GM19023 (cell line): Measurements from ENCODE around the gene COL11A2.

Experiments used
- ATAC-seq: cut with Tn5 transposase; IDR thresholded peaks from one replicate; pipeline ENCODE4 v1.9.1; 2021; ENCODE audit warnings: mild to moderate bottlenecking, moderate library complexity; ENCODE audit not compliant: unreplicated experiment

COL11A2 gene

DNA sequence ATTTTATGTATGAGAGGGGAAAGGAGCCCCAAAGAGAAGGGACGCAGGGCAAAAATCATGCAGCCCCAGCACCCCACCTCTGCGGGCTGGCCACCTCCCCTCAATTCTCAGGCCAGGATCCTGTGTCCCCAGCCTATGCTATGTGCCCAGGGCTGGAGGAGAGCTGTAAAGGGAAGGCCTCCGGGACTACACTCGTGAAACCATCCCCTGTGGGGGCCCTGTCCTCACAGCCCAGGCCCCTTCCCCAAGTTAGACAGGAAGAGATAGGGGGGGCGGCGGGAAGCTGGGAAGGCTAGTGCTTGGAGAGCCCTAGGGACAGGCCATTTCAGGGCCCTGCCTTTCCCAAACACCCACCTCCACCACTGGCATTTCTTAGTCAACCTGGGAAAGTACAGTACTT, 1.4 kb upstream of the COL11A2 start:
- ATAC-seq = no peak

DNA sequence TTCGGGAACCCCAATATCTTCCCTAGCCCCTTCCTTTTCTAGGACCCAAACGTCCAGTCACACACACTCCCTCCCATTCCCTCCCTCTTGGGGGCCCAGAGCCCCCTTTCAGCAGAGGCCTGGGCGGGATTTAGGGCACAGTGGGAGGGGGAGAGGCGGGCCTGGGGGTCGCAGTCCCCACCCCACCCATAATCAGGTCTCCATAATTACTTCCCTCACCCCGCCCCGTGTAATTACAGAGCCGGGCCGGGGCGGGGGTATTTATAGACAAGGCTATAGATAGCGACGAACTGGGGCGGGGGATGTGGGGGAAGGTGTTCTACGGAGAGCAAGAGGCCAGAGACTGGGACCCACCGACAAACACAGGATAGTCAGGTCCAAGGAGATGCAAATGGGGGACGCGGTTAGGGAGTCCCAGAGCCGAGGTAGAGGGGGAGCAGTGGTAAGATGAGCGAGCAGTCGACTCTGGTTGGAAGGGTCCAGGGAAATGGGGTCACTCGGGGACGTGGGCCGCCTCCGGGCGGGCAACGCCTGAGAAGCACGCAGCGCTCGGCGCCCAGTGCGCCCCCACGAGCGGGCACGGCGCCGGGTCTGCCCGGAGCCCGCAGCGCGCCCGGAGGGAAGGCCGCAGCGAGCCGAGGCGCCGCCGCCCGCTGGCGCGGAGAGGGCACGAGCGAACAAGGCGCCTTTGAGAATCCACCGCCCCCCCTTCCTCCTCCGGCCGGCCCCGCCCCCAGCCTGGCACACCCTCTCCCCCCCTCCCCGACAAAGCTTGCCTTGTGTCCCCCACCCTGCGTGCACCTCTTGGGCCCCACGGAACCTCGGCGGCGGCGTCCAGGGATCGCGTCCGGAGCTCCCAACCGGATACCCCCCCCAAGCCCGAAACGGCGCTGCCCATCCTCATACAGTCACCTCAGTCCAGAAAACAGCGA, 670 bp upstream of the COL11A2 start:
- no peak for ATAC-seq

DNA sequence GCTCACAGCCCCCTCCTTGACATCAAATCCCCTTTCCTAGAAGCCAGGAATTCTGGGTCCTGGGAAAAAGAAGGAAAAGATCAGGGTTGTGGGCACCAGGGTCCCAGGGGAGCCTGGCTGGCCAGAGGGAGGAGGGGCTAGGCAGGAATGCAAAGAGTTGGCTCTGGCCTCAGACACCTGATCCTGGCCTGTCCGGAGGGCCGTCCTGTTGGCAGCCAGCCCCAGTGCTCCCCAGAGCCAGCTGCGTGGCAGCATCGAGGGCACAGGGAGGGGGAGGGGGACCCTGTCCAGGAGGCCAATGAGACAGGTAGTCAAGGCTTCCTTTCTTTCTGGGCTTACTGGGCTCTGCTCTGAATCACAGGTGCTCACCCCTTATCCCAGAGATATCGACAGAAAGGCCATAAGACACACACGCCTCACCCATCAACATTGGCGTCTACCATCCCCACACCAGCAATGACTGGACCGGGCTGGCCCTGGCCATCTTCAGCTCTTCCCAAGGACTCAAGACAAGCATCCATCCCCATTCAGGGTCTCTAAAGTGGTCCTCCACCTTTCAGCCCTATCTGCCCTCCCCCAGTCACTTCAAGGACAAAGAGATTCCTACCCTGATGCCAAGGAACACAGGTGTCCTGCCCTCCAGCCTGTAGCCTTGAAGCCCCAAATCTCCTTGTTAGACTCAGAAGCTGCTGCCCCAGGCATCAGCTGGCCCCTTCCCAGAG, 723 bp downstream of the COL11A2 start:
- no peak for ATAC-seq

DNA sequence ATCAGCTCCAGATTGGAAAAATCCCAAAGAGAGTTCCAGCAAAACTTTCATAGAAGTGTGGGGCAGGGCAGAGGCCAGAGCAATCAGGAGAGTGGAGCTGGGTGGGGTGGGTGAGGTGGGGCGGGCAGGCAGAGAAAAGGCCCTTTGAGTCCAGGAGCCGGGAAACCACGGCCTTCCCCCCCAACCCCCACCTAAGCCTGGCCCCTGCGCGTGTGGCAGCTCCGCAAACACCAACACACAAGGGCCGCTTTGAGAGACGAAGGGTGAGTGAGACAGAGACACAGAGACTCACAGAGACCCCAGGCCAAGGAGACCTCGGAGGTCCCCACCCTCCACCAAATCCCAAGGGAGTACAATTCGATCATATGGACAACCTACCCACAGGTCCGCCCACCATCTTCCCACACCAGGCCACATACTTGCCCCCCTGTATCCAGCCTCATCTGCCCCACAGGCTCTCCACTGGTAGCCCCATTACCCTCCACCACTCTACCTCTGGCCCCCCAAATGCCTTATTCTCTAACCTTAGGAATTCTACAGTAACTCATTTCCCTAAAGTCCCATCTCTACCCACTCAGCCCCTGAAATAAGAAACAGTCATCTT, 1.7 kb downstream of the COL11A2 start:
- no peak for ATAC-seq

DNA sequence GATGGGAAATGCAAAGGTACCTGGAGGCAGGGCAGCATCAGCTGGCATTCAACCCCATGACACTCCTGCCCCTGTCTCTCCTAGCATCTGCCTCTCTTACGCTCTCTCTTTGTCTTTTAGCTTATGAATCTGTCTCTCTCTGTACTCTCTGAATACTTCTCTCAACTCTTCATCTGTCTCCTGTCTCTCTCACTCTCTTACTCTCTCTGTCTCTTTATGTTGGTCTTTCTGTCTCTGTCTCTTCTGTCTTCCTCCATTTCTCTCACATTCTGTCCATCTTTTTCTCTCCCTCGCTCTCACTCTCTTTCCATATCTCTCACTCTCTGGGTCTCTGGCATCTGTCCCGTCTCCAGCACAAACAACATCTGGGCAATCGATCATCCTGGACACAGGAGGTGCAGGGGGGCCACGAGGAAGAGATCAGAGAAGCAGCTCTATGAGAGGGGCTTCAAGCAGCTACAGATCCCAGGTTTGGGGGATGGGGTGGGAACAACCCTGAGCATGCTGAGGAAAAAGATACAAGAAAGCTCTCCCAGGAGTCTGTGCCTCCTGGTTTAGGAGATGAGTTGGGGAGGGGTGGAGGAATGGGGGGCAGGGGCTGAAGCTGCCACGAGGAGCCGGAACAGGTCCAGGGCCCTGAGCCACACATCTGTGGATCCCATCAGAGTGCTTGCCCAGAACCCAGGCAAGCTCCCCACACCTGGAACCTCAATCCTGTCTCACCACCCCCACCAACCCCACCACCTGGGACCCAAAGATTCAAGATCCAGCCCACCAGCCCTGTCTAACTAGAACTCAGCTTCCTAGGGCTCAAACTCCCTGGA, 2.4 kb downstream of the COL11A2 start:
- no peak for ATAC-seq

DNA sequence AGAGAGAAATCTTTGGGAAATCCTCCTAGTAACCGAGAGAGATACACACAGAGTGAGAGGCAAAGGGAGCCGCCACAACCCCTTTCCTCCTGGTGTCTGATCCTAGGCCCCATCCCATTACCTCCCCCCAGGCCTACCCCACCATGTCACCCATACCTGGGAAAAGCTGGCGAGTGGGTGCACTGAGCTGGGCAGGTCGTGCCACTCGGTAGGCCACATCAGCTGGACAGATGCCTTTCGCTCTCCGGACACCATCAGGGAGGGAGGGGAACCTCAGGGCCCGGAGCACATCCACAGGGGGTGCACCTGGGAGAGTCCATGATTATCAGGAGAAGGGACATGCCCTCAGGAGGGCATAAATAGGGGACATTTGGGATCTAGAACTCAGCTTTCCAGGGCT, 3.1 kb downstream of the COL11A2 start:
- ATAC-seq = no peak

DNA sequence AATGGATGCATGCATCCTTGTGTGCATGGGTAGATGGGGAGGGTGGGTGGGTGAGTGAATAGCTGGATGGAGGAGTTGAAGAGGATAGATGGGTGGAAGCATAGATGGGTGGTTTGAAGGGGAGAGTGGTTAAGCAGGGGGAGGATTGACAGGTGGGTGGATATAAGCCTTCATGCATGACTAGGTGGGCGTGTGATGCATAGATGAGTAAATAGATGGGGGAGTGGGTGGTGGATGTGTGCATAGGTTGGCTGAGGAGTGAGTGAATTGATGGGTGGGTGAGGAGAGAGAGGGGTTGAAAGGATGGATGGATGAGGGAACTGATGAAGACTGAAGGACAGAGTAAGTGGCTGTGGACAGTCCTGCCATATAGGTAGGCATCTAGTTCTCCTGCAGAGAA, 4.5 kb downstream of the COL11A2 start:
- no peak for ATAC-seq

DNA sequence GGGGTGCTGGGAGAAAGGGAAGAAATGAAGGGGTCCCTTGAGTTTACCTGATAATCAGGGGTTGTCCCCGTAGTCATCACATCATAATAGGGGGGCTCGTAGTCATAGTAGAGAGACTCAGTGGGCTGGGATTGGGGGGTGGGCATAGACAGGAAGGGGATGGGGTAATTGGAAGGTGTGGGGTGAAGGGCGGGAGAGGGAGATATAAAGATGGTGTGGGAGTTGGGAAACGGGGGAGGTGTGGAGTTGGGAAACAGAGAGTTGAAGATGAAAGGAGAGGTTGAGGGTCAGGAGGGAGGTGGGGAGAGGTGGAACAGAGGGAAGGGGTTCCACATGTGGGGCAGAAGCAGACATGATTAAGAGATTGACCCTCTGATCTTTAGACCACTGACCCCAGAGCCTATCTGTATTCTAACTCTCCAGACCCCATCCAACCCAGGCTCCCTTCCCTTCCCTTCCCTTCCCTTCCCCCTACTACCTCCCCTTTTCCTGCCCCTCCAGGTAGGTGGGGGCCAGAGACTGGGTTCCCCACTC, 6.5 kb downstream of the COL11A2 start:
- no peak for ATAC-seq

DNA sequence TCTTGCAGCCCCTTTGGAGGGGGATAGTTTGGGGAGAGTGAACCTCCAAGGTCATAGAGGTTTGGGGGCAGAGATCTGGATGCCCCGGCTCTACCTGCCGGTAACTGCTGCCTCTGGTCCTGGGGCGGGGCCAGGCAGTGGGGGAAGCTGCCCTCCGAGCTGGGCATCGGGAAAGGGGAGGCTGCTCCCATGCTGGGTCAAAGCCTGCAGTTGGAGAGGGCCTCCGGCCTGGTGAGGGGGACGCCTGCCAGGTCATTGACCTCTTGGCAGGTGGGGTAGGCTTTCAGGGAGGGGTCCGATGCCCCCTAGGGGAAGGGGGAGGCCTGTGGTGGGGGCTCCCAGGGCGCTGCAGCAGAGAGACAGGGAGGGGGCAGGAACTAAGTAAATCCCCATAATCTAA, 7.1 kb downstream of the COL11A2 start:
- ATAC-seq = no peak

DNA sequence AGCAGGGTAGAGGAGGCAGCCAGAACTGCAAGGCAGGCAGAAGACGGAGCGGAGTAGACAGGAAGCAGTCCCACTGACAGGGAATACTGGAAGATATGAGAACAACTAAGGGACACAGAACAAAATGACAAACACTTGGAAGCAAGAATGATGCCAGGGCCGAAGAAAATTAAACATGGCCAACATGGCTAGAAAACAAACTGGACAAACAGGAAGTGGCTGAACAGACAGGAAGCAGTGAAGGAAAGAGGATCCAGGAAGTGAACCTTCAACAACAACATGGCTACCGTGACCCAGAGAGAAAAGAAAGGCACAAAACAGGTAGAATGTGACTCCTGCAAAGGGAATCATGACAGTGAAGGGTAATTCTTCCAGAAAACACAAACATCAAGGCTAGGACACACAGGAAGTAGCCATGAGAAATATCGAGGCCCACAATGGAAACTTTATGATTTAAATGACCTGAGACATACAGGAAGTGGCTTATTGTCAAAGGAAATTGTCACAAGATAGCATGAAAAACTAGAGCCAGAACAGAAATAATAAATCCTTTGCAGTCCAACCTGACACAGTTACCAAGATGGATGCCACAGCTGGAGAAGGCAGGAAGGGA, 9.1 kb downstream of the COL11A2 start:
- no peak for ATAC-seq

DNA sequence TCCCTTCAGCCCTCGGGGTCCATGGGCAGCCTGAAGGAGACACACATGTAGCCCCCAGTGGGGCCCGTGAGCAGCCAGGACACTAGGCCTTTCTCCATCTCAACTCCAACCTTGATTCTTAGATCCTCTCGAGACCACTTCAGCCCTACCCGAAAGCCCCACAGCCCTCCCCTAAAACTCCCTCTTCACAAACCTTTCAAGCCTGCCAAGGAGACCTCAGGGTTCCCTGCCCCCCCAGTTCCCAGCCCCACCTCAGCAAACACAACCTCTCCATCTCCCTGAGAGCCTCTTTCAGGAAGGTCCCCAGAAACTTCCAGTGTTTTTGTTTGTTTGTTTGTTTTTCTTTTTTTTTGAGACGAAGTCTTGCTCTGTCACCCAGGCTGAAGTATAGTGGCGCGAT, 11.1 kb downstream of the COL11A2 start:
- ATAC-seq = no peak

DNA sequence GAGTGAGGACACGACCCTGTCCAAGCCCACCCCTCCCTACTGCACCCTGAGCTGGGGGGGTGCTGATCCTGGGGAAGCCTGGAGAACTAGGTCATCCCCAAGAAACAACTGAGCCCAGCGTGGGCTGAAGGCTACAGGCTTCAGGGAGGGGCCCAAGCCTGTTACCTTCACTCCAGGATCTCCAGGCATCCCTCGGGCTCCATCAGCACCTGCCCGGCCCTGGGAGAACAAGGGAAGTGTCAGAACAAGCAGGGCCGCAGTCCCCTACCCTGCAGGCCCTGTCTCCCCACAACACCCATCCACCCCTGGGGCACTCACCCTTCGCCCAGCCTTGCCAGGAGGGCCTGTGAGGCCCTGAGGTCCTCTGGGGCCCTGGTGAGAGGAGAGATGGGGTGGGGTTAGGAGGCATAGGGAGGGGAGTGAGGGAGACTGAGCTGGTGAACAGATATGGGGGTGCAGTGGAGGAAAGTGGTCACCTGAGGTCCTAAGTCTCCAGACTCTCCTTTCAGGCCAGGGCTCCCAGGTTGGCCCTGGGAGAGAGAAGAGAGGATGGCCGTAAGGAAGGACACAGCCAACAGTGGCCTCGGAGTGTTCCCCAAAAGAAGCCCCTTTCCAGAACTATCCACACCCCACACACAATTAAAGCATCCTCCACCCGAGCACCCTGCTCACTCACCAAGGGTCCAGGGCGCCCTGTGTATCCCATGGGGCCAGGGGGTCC, 13.4 kb downstream of the COL11A2 start:
- ATAC-seq = no peak

DNA sequence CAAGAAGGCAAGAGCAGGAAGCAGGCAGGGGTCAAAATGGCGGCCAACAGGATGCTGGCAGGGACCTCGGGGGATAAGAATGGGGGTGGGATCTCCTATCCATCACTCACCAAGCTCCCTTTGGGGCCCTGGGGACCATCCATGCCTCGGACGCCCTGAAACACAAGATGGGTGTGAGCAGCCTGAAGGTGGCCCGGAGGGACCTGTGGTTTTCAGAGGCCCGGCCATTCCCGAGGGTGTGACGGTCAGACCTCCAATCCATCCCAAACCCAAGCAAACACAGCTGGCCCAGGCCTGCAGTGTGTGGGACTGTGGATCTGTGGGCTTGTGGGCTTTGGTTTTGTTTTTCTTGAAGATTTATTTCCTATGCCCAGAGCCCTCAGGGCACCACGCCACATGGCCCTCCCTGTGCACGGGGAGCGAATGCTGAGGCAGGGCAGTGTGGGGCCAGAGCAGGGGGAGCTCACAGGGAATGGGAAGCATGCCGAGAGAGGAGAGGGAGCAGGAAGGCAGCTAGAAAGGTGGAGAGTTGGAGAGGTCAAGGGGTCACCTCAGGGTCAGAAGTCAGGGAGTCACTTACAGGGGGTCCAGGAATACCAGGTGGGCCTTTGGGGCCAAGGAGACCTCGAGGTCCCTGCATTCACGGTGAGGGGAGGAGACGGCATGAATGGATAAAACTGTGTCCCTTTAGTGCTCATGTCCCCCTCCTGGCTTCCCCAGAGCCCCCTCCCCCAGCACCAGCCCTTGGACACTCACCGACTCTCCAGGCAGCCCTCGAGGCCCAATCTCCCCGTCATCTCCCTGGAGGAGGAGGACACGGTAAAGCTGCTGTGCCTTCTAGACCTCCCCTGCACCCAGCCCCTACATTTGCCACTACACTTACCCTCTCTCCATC, 14.5 kb downstream of the COL11A2 start:
- no peak for ATAC-seq

DNA sequence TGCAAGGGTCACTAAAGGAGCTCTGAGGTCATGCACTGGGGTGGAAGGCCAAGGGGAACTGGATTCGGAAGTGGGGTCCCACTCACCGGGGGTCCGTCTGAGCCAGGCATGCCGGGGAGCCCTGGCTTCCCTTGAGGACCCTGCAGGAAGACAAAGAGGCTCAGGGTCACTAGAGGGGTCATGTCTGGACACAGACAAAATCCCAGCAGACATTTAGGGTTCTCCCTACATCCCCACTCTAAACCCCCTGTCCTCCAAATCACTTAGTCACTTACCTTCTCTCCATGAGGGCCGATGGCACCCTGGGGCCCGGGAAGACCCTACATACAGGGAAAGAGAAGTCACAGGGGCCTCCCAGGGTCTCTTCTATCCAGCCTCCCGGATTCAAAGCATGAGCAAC, 15.4 kb downstream of the COL11A2 start:
- no peak for ATAC-seq

DNA sequence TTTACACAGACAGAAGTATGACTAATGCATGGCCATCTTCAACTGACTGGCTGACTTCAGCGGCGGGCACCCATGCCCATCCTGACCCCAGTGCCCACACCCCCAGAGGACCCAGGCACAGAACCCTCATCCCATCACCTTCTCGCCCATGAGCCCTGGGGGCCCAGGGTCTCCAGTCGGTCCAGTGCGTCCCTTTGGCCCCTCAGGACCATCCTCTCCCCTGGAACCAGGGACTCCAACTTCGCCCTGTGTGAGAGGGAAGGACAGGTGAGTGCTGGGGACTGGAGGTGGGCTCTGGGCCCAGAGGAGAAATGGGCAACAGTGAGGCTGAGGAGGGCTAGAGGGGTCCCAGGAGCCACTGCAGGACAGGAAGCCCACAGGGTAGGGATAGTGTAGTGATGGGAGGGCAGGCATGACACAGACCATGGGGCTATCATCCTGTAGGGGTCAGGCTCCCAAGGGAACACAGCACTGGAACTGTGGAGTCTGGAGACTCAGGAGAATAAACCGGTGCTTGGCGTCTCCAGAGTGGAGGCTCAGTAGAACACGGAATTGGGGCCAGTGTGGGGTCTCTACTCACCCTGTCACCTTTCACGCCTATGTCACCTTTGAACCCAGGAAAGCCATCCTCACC, 16.7 kb downstream of the COL11A2 start:
- ATAC-seq = no peak

DNA sequence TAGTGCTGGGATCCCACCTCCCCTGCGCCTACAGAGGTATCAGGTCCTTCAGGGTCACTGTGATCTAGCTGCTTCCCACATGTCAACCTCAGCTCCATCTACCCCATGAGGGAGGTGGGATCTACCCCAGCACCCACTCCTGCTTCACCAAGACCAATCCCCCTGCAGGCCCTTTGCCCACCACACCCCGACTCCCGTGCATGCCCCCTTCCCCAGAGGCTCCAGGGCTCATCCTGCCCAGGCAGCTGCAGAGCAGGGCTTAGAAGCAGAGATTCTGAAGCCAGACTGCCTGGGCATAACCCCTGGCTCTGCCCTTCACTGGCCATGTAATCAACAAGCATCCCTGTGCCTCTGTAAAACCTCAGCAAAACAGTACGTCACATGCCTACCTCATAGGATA, 17.5 kb downstream of the COL11A2 start:
- no peak for ATAC-seq

DNA sequence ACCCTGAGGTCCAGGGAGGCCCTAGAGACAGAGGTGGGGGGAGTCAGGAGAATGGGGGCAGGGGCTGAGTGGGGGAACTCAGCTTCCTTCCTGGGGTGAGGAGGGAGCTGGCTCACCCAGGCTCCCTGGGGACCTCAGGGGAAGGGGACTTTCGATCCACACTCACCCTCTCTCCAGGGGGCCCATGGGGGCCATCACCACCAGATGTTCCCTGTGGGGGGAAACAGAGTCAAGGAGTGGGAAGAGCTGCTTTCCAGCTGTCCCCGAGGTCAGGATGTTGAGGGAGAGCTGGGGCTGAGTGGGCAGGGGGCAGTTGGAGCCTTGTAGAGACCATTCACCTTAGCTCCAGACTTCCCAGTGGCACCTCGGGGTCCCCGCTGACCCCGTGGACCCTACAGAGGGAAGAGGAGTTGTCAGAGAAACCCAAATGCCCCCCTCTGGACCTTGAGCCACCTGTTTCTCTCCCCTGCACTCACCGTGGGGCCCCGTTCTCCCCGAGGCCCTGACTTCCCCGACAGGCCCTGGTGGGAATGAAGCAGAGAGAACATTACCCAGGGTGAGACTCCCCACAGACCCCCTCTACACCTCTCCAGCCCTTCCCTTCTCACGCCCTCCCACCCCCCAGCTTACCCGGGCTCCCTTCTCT, 18.6 kb downstream of the COL11A2 start:
- no peak for ATAC-seq
